Panc1 (cell line): Measurements from ENCODE around the gene SLC17A7. TPM values are rescaled to one million over a fixed set of nuclear protein-coding genes. Genes with fewer than 3 reads are reported as not detected.

Experiments
- ATAC-seq: fragments of 200-7000 bp; cut with Tn5 transposase; 2 replicates; pipeline ENCODE4 v1.9.1; 2020; ENCODE audit warnings: mild to moderate bottlenecking, moderate library complexity
- BruUV-seq: library from RNA; stranded (reverse); fragments of 400-500 nt; replicated peaks from 2 replicates; lab custom pipeline; 2021; lab: Mats Ljungman, UMichigan
- CTCF ChIA-PET: fragments of 300-600 bp; sonication (Branson Sonifier 250); formaldehyde crosslinking; loops from one replicate; lab custom pipeline; 2022; ENCODE audit warnings: antibody characterized with exemption; lab: Charles Lee
- POLR2A ChIA-PET: fragments of 300-600 bp; sonication (Branson Sonifier 250); formaldehyde crosslinking; loops from one replicate; lab custom pipeline; 2022; ENCODE audit warnings: antibody characterized with exemption; lab: Charles Lee
- DNase-seq: peaks from one replicate; pipeline ENCODE4 v3.0.0-alpha.2; 2010; ENCODE audit warnings: low read depth, low spot score
- H3K27ac ChIP-seq: 2 replicates; pipeline ENCODE4 v1.5.1; 2011; ENCODE audit warnings: mild to moderate bottlenecking, low read length, inconsistent platforms
- H3K27me3 ChIP-seq: fragments of 200-500 bp; sonication (Bioruptor generic); 2 replicates; pipeline ENCODE4 v1.6.0; 2014; ENCODE audit warnings: low read length, inconsistent platforms; ENCODE audit not compliant: control insufficient read depth, insufficient read depth
- H3K36me3 ChIP-seq: fragments of 200-500 bp; sonication (Bioruptor generic); 2 replicates; pipeline ENCODE4 v1.5.1; 2014; ENCODE audit warnings: inconsistent platforms, mild to moderate bottlenecking, low read length, moderate library complexity; ENCODE audit not compliant: control insufficient read depth, insufficient read depth
- H3K4me1 ChIP-seq: 2 replicates; pipeline ENCODE4 v1.5.1; 2011; ENCODE audit warnings: inconsistent platforms, mild to moderate bottlenecking, low read length, moderate library complexity; ENCODE audit not compliant: control insufficient read depth, insufficient read depth
- H3K4me3 ChIP-seq, 2 experiments: 2 replicates each; pipeline ENCODE4 v1.5.1; 2011 to 2012; ENCODE audit warnings: low read depth in 2 of 2, low read length in 2 of 2, mild to moderate bottlenecking in 2 of 2, inconsistent platforms in 1 of 2, moderate library complexity in 1 of 2
- H3K9me3 ChIP-seq: fragments of 200-500 bp; sonication (Bioruptor generic); 2 replicates; pipeline ENCODE4 v1.5.1; 2014; ENCODE audit warnings: low read depth, mild to moderate bottlenecking, inconsistent platforms, low read length, moderate library complexity; ENCODE audit not compliant: control insufficient read depth, insufficient read depth
- CTCF ChIP-seq: fragments of 450-650 bp; IDR thresholded peaks from 2 replicates; pipeline ENCODE4 v1.5.1; 2017; ENCODE audit warnings: mild to moderate bottlenecking
- POLR2AphosphoS5 ChIP-seq: IDR thresholded peaks from 2 replicates; pipeline ENCODE4 v1.6.1; 2012; ENCODE audit warnings: mild to moderate bottlenecking, low read depth, low read length, moderate library complexity
- REST ChIP-seq, 2 experiments: IDR thresholded peaks; 2 replicates each; pipeline ENCODE4 v1.6.1; 2011 to 2012; ENCODE audit warnings: low read depth in 2 of 2, control low read depth in 1 of 2, low read length in 1 of 2, mild to moderate bottlenecking in 1 of 2, moderate library complexity in 1 of 2; ENCODE audit not compliant: insufficient read depth in 1 of 2
- SIN3A ChIP-seq: IDR thresholded peaks from 2 replicates; pipeline ENCODE4 v1.6.1; 2012; ENCODE audit warnings: low read depth, mild to moderate bottlenecking, low read length, moderate library complexity, borderline replicate concordance; ENCODE audit not compliant: insufficient read depth
- TCF7L2 ChIP-seq: IDR thresholded peaks from 2 replicates; pipeline ENCODE4 v1.6.1; 2011; ENCODE audit warnings: mild to moderate bottlenecking, low read depth, low read length, inconsistent platforms
- in situ Hi-C: cut with HindIII; loops from 2 replicates; pipeline ENCODE4 v1.10.0; 2016; ENCODE audit warnings: low sequenced_read_pairs, low pct_unique_long_range_greater_than_20kb
- intact Hi-C: fragments of 100-400 bp; cut with micrococcal nuclease; formaldehyde crosslinking; loops from one replicate; pipeline ENCODE4 v1.10.0; 2022; ENCODE audit not compliant: unreplicated experiment
- total RNA-seq: library from RNA; stranded (reverse); gene quantifications from one replicate; pipeline ENCODE4 v1.2.1, GENCODE V29; 2021; ENCODE audit not compliant: unreplicated experiment

Gene SLC17A7
- total RNA-seq, 1 experiment from 2014 or later = 1.2 TPM

GRCh38 chr19:49436381-49437017 lies 4.8 kb downstream of the SLC17A7 start:
- TF ChIP-seq CTCF (no peak), POLR2AphosphoS5 (no peak), SIN3A (no peak), REST (IDR thresholded peaks at IDR 0.05; ENCODE audit: insufficient read depth in 1 of 2, low read depth in 2 of 2, low read length in 1 of 2) (no peak), TCF7L2 (no peak)
- Histone ChIP-seq H3K4me3 (no peak overlapping the region), H3K27ac (no peak overlapping the region), H3K36me3 (no peaks in the 10 kb centered on the region), H3K9me3 (no peaks in the 10 kb centered on the region), H3K27me3 (peaks cover 9% of the 10 kb centered on the region; the same call in 1 of the 2 replicates), H3K4me1 (no peaks in the 10 kb centered on the region; the same call in 1 of the 2 replicates)
- BruUV-seq = no TSS peak
- DNase-seq = no peak
- intact Hi-C loops = no loop called here
- POLR2A ChIA-PET = no interaction called here
- in situ Hi-C loops = no loop called here
- ATAC-seq = no peak
- CTCF ChIA-PET = no interaction called here

- BruUV-seq = no TSS peak
- POLR2A ChIA-PET = no interaction called here
- H3K9me3 ChIP-seq = no peaks in the 10 kb centered on the region
- H3K36me3 ChIP-seq = no peaks in the 10 kb centered on the region
- H3K27me3 ChIP-seq = peaks cover 6% of the 10 kb centered on the region; the same call in 1 of the 2 replicates
- intact Hi-C loops (no loop called here), in situ Hi-C loops (no loop called here)
- no peak overlapping the region for H3K4me3 ChIP-seq
- CTCF ChIA-PET = no interaction called here
- no peaks in the 10 kb centered on the region; the same call in 1 of the 2 replicates for H3K4me1 ChIP-seq
- DNase-seq = no peak
- ATAC-seq = no peak
- H3K27ac ChIP-seq = no peak overlapping the region
- TF ChIP-seq REST (IDR thresholded peaks at IDR 0.05; ENCODE audit: insufficient read depth in 1 of 2, low read depth in 2 of 2, low read length in 1 of 2) = no peak
- no peak for TF ChIP-seq SIN3A
- no peak for TF ChIP-seq TCF7L2
- TF ChIP-seq CTCF = no peak
- no peak for TF ChIP-seq POLR2AphosphoS5
Observed at GRCh38 chr19:49435670-49436069, 5.7 kb downstream of the SLC17A7 start.
